IMR-90 (cell line): ENCODE data around the gene RIC8B. TPM values are rescaled to one million over a fixed set of nuclear protein-coding genes. Genes with fewer than 3 reads are reported as not detected.

Source experiments
- ATAC-seq: fragments of 200-7000 bp; cut with Tn5 transposase; 2 replicates; pipeline ENCODE4 v1.9.1; 2020; ENCODE audit warnings: low read depth, mild to moderate bottlenecking, moderate library complexity
- BruUV-seq: library from RNA; stranded (reverse); fragments of 400-500 nt; replicated peaks from 2 replicates; lab custom pipeline; 2021; lab: Mats Ljungman, UMichigan
- CTCF ChIA-PET: fragments of 300-600 bp; formaldehyde crosslinking; extraction: SDS; loops from one replicate; lab custom pipeline; 2021; ENCODE audit warnings: antibody characterized with exemption; lab: Yijun Ruan, JAX
- POLR2A ChIA-PET: fragments of 300-600 bp; sonication (Branson Sonifier 250); formaldehyde crosslinking; loops from one replicate; lab custom pipeline; 2022; ENCODE audit warnings: antibody characterized with exemption; ENCODE audit not compliant: unreplicated experiment; lab: Charles Lee
- DNase-seq: peaks from one replicate; pipeline ENCODE4 v3.0.0; 2013
- H2AFZ ChIP-seq: replicated peaks from 2 replicates; pipeline ENCODE3; 2013; ENCODE audit warnings: low read length, mild to moderate bottlenecking; ENCODE audit not compliant: poor library complexity
- H2AK5ac ChIP-seq: 2 replicates; pipeline ENCODE4 v1.6.1; 2013; ENCODE audit warnings: low read depth, low read length, inconsistent platforms
- H2AK9ac ChIP-seq: replicated peaks from 2 replicates; pipeline ENCODE3; 2013; ENCODE audit warnings: mild to moderate bottlenecking, low read depth, low read length, moderate library complexity; ENCODE audit not compliant: poor library complexity
- H2BK120ac ChIP-seq: 2 replicates; pipeline ENCODE4 v1.6.1; 2013; ENCODE audit warnings: low read depth, low read length, inconsistent platforms
- H2BK15ac ChIP-seq: 3 replicates; pipeline ENCODE4 v1.6.1; 2013; ENCODE audit warnings: low read depth, low read length, inconsistent platforms
- H2BK20ac ChIP-seq: 2 replicates; pipeline ENCODE4 v1.6.1; 2013; ENCODE audit warnings: low read depth, mild to moderate bottlenecking, inconsistent platforms, low read length, moderate library complexity
- H2BK5ac ChIP-seq: 2 replicates; pipeline ENCODE4 v1.6.1; 2013; ENCODE audit warnings: mild to moderate bottlenecking, low read depth, low read length, inconsistent platforms; ENCODE audit not compliant: poor library complexity, severe bottlenecking
- H3K14ac ChIP-seq: replicated peaks from 2 replicates; pipeline ENCODE4 v1.6.1; 2013; ENCODE audit warnings: low read depth, low read length, inconsistent platforms
- H3K18ac ChIP-seq: 2 replicates; pipeline ENCODE4 v1.6.1; 2013; ENCODE audit warnings: low read depth, low read length, control low read depth
- H3K23ac ChIP-seq: 2 replicates; pipeline ENCODE4 v1.6.1; 2013; ENCODE audit warnings: low read depth, low read length, inconsistent platforms
- H3K27ac ChIP-seq: 2 replicates; pipeline ENCODE4 v1.5.1; 2013; ENCODE audit warnings: mild to moderate bottlenecking, control low read depth, low read length; ENCODE audit not compliant: insufficient read depth
- H3K27me3 ChIP-seq: 2 replicates; pipeline ENCODE4 v1.6.1; 2013; ENCODE audit warnings: low read length; ENCODE audit not compliant: control insufficient read depth, insufficient read depth
- H3K36me3 ChIP-seq: 2 replicates; pipeline ENCODE4 v1.6.1; 2013; ENCODE audit warnings: low read length, mixed read lengths; ENCODE audit not compliant: control insufficient read depth, insufficient read depth
- H3K4ac ChIP-seq: 2 replicates; pipeline ENCODE4 v1.6.1; 2013; ENCODE audit warnings: low read depth, low read length, inconsistent platforms
- H3K4me1 ChIP-seq: 2 replicates; pipeline ENCODE4 v1.6.1; 2013; ENCODE audit warnings: low read length, mixed read lengths; ENCODE audit not compliant: control insufficient read depth, insufficient read depth
- H3K4me2 ChIP-seq: 2 replicates; pipeline ENCODE4 v1.6.1; 2013; ENCODE audit warnings: low read depth, mild to moderate bottlenecking, control low read depth, low read length, moderate library complexity
- H3K4me3 ChIP-seq: 2 replicates; pipeline ENCODE4 v1.5.1; 2013; ENCODE audit warnings: low read depth, mild to moderate bottlenecking, control low read depth, low read length, moderate library complexity; ENCODE audit not compliant: insufficient read depth
- H3K56ac ChIP-seq: 2 replicates; pipeline ENCODE4 v1.6.1; 2013; ENCODE audit warnings: low read length, inconsistent platforms; ENCODE audit not compliant: insufficient read depth; ENCODE audit errors: extremely low read depth
- H3K79me1 ChIP-seq, 2 experiments: 2 replicates each; pipeline ENCODE4 v1.6.1; 2013; ENCODE audit warnings: low read length in 2 of 2, inconsistent platforms in 1 of 2, low read depth in 1 of 2
- H3K9ac ChIP-seq: 2 replicates; pipeline ENCODE4 v1.6.1; 2013; ENCODE audit warnings: low read depth, low read length, control low read depth
- H3K9me1 ChIP-seq: 2 replicates; pipeline ENCODE4 v1.6.1; 2013; ENCODE audit warnings: low read length, inconsistent platforms; ENCODE audit not compliant: insufficient read depth
- H3K9me3 ChIP-seq: 2 replicates; pipeline ENCODE4 v1.6.1; 2013; ENCODE audit warnings: low read length; ENCODE audit not compliant: control insufficient read depth, insufficient read depth
- H4K20me1 ChIP-seq: 2 replicates; pipeline ENCODE4 v1.6.1; 2013; ENCODE audit warnings: low read length, inconsistent platforms; ENCODE audit not compliant: insufficient read depth
- H4K5ac ChIP-seq: 2 replicates; pipeline ENCODE4 v1.6.1; 2013; ENCODE audit warnings: mild to moderate bottlenecking, low read depth, low read length, control low read depth
- H4K8ac ChIP-seq, 2 experiments: 2 replicates each; pipeline ENCODE4 v1.6.1; 2013; ENCODE audit warnings: low read depth in 2 of 2, low read length in 2 of 2, control low read depth in 1 of 2, inconsistent platforms in 1 of 2
- H4K91ac ChIP-seq: 2 replicates; pipeline ENCODE4 v1.6.1; 2013; ENCODE audit warnings: low read depth, low read length, inconsistent platforms; ENCODE audit not compliant: insufficient read depth
- BHLHE40 ChIP-seq: fragments of 150-350 bp; IDR thresholded peaks from 2 replicates; pipeline ENCODE4 v1.6.1; 2016; ENCODE audit warnings: mild to moderate bottlenecking, low read depth, low read length
- CEBPB ChIP-seq: IDR thresholded peaks from 2 replicates; pipeline ENCODE4 v1.6.1; 2012; ENCODE audit warnings: low read depth, low read length, improper control_type of control experiment
- ELK1 ChIP-seq: fragments of 150-350 bp; IDR thresholded peaks from 2 replicates; pipeline ENCODE4 v1.6.1; 2016; ENCODE audit warnings: low read depth, mild to moderate bottlenecking, low read length, moderate library complexity, borderline replicate concordance
- FOS ChIP-seq: fragments of 150-350 bp; IDR thresholded peaks from 2 replicates; pipeline ENCODE4 v1.6.1; 2016; ENCODE audit warnings: low read depth, low read length
- MAFK ChIP-seq: IDR thresholded peaks from 2 replicates; pipeline ENCODE4 v1.6.1; 2012; ENCODE audit warnings: low read depth, low read length, improper control_type of control experiment
- MAZ ChIP-seq: IDR thresholded peaks from 2 replicates; pipeline ENCODE4 v1.6.1; 2012; ENCODE audit warnings: low read depth, mild to moderate bottlenecking, low read length, improper control_type of control experiment, moderate library complexity, borderline replicate concordance
- NFE2L2 ChIP-seq: fragments of 150-350 bp; IDR thresholded peaks from 2 replicates; pipeline ENCODE4 v1.6.1; 2016; ENCODE audit warnings: low read depth, mild to moderate bottlenecking, low read length
- POLR2A ChIP-seq: IDR thresholded peaks from 2 replicates; pipeline ENCODE4 v1.6.1; 2012; ENCODE audit warnings: mild to moderate bottlenecking, low read depth, low read length
- RAD21 ChIP-seq: IDR thresholded peaks from 2 replicates; pipeline ENCODE4 v1.6.1; 2012; ENCODE audit warnings: low read length, improper control_type of control experiment
- RCOR1 ChIP-seq: IDR thresholded peaks from 2 replicates; pipeline ENCODE4 v1.6.1; 2012; ENCODE audit warnings: mild to moderate bottlenecking, low read length, improper control_type of control experiment; ENCODE audit not compliant: insufficient replicate concordance
- SMC3 ChIP-seq: fragments of 150-350 bp; IDR thresholded peaks from 2 replicates; pipeline ENCODE4 v1.6.1; 2016; ENCODE audit warnings: low read depth, mild to moderate bottlenecking, antibody characterized with exemption, low read length, moderate library complexity
- USF2 ChIP-seq: fragments of 150-350 bp; IDR thresholded peaks from 2 replicates; pipeline ENCODE4 v1.6.1; 2017; ENCODE audit warnings: mild to moderate bottlenecking, antibody characterized with exemption, low read length, low read depth
- WGBS, 2 experiments: methylation state at CpG; one replicate each; pipeline versions ENCODE4 v1.1.5 to v1.1.7; 2013; ENCODE audit warnings: missing lambda C conversion rate in 2 of 2; ENCODE audit not compliant: insufficient read length in 1 of 2; ENCODE audit errors: extremely low coverage in 2 of 2; 5-methylcytosine and 5-hydroxymethylcytosine counted together
- dilution Hi-C: fragments of 300-500 bp; cut with HindIII; formaldehyde crosslinking; loops from one replicate; pipeline ENCODE4 v1.14.3; 2018; ENCODE audit warnings: low sequenced_read_pairs; ENCODE audit not compliant: unreplicated experiment
- in situ Hi-C: fragments of 300-500 bp; cut with MboI; formaldehyde crosslinking; loops from 3 replicates; pipeline ENCODE4 v1.14.3; 2019; ENCODE audit warnings: low sequenced_read_pairs, inconsistent platforms, mixed read lengths
- intact Hi-C: fragments of 100-400 bp; cut with micrococcal nuclease; formaldehyde crosslinking; loops from 2 replicates; pipeline ENCODE4 v1.10.0; 2022
- polyA plus RNA-seq, 3 experiments: library from polyadenylated mRNA; depleted of rRNA; stranded (reverse); fragments of >200 nt; gene quantifications; 2 replicates each; pipeline ENCODE4 v1.2.3, GENCODE V29; 2012; ENCODE audit warnings: low replicate concordance in 1 of 3
- total RNA-seq: library from RNA; depleted of rRNA; stranded (reverse); fragments of >200 nt; gene quantifications from 2 replicates; pipeline ENCODE4 v1.2.3, GENCODE V29; 2012

RIC8B gene
- total and polyA plus RNA-seq, 2 of the 4 experiments (the other 2 are of a cell fraction) = 5.5 to 19.5 TPM

DNA sequence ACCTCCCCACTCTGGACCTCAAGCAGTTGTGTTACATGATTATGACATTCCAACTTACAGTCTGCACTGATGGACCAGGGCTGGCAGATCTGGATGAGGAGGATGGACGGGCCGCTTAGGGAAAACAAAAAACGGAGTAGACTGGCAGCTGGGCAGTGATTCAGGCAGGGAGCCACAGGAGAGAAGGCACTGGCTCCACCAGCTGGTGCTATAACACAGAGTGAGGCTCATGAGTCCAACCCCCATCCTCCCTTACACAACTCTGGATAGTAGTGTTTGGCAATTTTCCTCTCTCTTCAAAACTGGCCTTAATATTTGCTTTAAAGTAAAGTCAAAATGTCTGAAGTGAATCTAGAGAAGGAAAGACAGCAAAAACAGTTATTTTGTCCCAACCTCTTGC, 9.7 kb upstream of the RIC8B start:
- H2BK120ac ChIP-seq = no peak overlapping the region
- H3K56ac ChIP-seq = no peak overlapping the region
- dilution Hi-C loops (no loop called here), intact Hi-C loops (no loop called here), in situ Hi-C loops (no loop called here)
- no peak overlapping the region for H2AK5ac ChIP-seq
- BruUV-seq = no TSS peak
- no peak overlapping the region for H4K8ac ChIP-seq
- no peaks in the 10 kb centered on the region for H3K9me3 ChIP-seq
- H3K4me3 ChIP-seq = no peak overlapping the region
- H3K9me1 ChIP-seq = no peaks in the 10 kb centered on the region
- ATAC-seq (no peak), DNase-seq (no peak)
- H2BK15ac ChIP-seq = no peak overlapping the region
- H3K23ac ChIP-seq = no peak overlapping the region
- peaks cover 1% of the 10 kb centered on the region; the same call in 1 of the 2 replicates for H3K4me1 ChIP-seq
- no CpG with 5 or more reads among the region's 3 CpGs for WGBS, 2 experiments
- no peak overlapping the region for H2BK20ac ChIP-seq
- peaks cover 7% of the 10 kb centered on the region for H3K27me3 ChIP-seq
- H2AK9ac ChIP-seq = no peak overlapping the region
- H4K20me1 ChIP-seq = no peaks in the 10 kb centered on the region
- ChIA-PET POLR2A (no interaction called here), CTCF (no interaction called here)
- no peak overlapping the region for H4K91ac ChIP-seq
- no peaks in the 10 kb centered on the region for H3K79me1 ChIP-seq
- no peak overlapping the region for H2BK5ac ChIP-seq
- no peak overlapping the region for H3K4me2 ChIP-seq
- no peaks in the 10 kb centered on the region for H3K36me3 ChIP-seq
- H3K27ac ChIP-seq = no peak overlapping the region
- TF ChIP-seq ELK1 (no peak), MAFK (no peak), NFE2L2 (no peak), FOS (no peak), BHLHE40 (no peak), USF2 (no peak), POLR2A (no peak), RCOR1 (no peak), MAZ (no peak), SMC3 (no peak), CEBPB (no peak), RAD21 (no peak)
- H2AFZ ChIP-seq = no peak overlapping the region
- H3K9ac ChIP-seq = no peak overlapping the region
- no peak overlapping the region for H3K18ac ChIP-seq
- no peak overlapping the region for H3K4ac ChIP-seq
- H4K5ac ChIP-seq = no peak overlapping the region
- no peak overlapping the region for H3K14ac ChIP-seq
